OCI-LY1 (cell line): Measurements from ENCODE around the gene ATXN7.

Source experiments
- H2AFZ ChIP-seq: fragments of 200-600 bp; sonication (generic), shearing (Covaris generic); 2 replicates; pipeline ENCODE4 v1.6.0; 2014; ENCODE audit warnings: antibody characterized with exemption, mild to moderate bottlenecking, low read length
- H3F3A ChIP-seq: fragments of 200-600 bp; sonication (generic), shearing (Covaris generic); 2 replicates; pipeline ENCODE4 v1.6.0; 2014; ENCODE audit warnings: mild to moderate bottlenecking, antibody characterized with exemption, low read length, moderate library complexity; ENCODE audit not compliant: insufficient read depth
- H3K27ac ChIP-seq: fragments of 200-600 bp; sonication (generic); 2 replicates; pipeline ENCODE4 v1.5.1; 2014; ENCODE audit warnings: low read length, mixed run types, mild to moderate bottlenecking, low read depth; ENCODE audit not compliant: poor library complexity, severe bottlenecking
- H3K27me3 ChIP-seq: fragments of 200-600 bp; sonication (generic); 2 replicates; pipeline ENCODE4 v1.6.0; 2014; ENCODE audit warnings: antibody characterized with exemption, mild to moderate bottlenecking, low read length, moderate library complexity; ENCODE audit not compliant: insufficient read depth
- H3K36me3 ChIP-seq: fragments of 200-600 bp; sonication (generic); 2 replicates; pipeline ENCODE4 v1.6.1; 2014; ENCODE audit warnings: mild to moderate bottlenecking, antibody characterized with exemption, low read length, moderate library complexity, mixed read lengths; ENCODE audit not compliant: insufficient read depth
- H3K4me1 ChIP-seq: fragments of 200-600 bp; sonication (generic); 2 replicates; pipeline ENCODE4 v1.5.1; 2014; ENCODE audit warnings: mild to moderate bottlenecking, low read length, moderate library complexity; ENCODE audit not compliant: insufficient read depth, severe bottlenecking
- H3K4me2 ChIP-seq: fragments of 200-600 bp; sonication (generic), shearing (Covaris generic); 2 replicates; pipeline ENCODE4 v1.6.1; 2014; ENCODE audit warnings: low read length
- H3K4me3 ChIP-seq: fragments of 200-600 bp; sonication (generic); 2 replicates; pipeline ENCODE4 v1.5.1; 2014; ENCODE audit warnings: low read length, low read depth, mild to moderate bottlenecking, mixed read lengths; ENCODE audit not compliant: poor library complexity, severe bottlenecking
- H3K79me2 ChIP-seq: fragments of 200-600 bp; shearing (Covaris generic); 2 replicates; pipeline ENCODE4 v1.6.1; 2016; ENCODE audit warnings: mixed run types, low read length, mixed read lengths; ENCODE audit not compliant: insufficient read depth
- H3K9ac ChIP-seq: fragments of 200-600 bp; sonication (generic), shearing (Covaris generic); 2 replicates; pipeline ENCODE4 v1.6.1; 2014; ENCODE audit warnings: mild to moderate bottlenecking, low read length, mixed read lengths
- H3K9me2 ChIP-seq: fragments of 200-600 bp; sonication (generic), shearing (Covaris generic); 2 replicates; pipeline ENCODE4 v1.6.1; 2014; ENCODE audit warnings: low read depth, mild to moderate bottlenecking, low read length, mixed read lengths
- H3K9me3 ChIP-seq: fragments of 200-600 bp; shearing (Covaris generic); 2 replicates; pipeline ENCODE4 v1.6.1; 2014; ENCODE audit warnings: low read length, mixed read lengths
- H4K20me1 ChIP-seq: fragments of 200-600 bp; sonication (generic), shearing (Covaris generic); 2 replicates; pipeline ENCODE4 v1.6.0; 2016; ENCODE audit warnings: mild to moderate bottlenecking, low read length; ENCODE audit not compliant: insufficient read depth
- EZH2 ChIP-seq: fragments of 200-600 bp; sonication (generic), shearing (Covaris generic); IDR thresholded peaks from 2 replicates; pipeline ENCODE4 v1.8.0; 2017; ENCODE audit warnings: borderline replicate concordance, mixed run types, mild to moderate bottlenecking, antibody characterized with exemption, low read length, moderate library complexity, mixed read lengths
- TF ChIP-seq, protein P1 (sequence below): fragments of 200-600 bp; sonication (generic), shearing (Covaris generic); IDR thresholded peaks from 2 replicates; pipeline ENCODE4 v1.5.1; 2017; ENCODE audit warnings: mild to moderate bottlenecking, antibody characterized with exemption, low read length, moderate library complexity, mixed read lengths

The ATXN7 gene

DNA sequence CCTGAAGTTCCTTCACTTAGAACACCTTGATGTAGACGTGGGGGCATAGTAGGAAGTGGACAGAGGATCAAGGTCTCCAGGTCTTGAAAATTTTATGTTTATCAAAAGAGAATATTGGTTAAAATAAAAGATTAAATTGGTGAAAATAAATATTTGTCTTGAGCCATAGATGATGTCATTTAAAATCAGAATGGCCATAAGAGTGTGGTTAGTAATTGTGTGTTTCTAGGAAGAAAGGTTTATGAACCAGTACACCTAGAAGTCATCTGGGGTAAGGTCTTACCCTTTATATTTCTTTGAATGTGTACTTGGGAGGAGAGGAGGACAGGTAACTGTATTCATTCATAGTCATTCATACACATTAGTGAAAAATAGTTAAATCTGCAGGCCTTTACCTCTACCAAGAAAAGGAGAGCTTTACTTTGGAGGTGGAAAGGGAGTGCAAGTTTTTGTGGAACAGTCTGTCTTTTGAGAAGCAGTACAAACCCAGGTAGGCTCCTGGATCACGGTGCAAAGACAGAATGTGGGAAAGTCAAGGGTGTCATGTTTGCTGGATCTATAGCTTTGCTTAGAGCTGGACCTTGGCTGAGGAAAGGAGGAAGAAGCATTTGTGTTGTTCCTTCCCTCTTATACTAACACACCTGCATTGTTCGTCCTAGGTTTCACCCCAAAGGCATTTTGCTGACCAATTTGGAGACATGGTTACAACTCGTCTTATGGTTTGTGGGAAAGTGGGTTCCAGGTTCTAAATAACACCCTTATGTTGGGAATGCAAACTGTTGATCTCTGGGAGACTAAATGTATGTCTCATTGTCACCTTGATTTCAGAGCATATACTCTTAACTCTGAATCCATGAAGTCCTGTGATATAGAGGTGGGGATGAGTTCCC is 42.3 kb downstream of the ATXN7 start:
- no peak overlapping the region for H3K4me3 ChIP-seq
- H3K9ac ChIP-seq = no peak overlapping the region
- no peak overlapping the region for H3K27ac ChIP-seq
- H3K9me2 ChIP-seq = no peaks in the 10 kb centered on the region
- no peaks in the 10 kb centered on the region for H3K79me2 ChIP-seq
- H3K4me1 ChIP-seq = peaks cover 7% of the 10 kb centered on the region
- H3K36me3 ChIP-seq = peaks cover 24% of the 10 kb centered on the region
- no peaks in the 10 kb centered on the region for H3K27me3 ChIP-seq
- H3K9me3 ChIP-seq = no peaks in the 10 kb centered on the region
- no peaks in the 10 kb centered on the region for H3F3A ChIP-seq
- H3K4me2 ChIP-seq = no peak overlapping the region
- H2AFZ ChIP-seq = no peak overlapping the region
- H4K20me1 ChIP-seq = no peaks in the 10 kb centered on the region
- no peak for TF ChIP-seq EZH2
- TF ChIP-seq, protein P1, sequence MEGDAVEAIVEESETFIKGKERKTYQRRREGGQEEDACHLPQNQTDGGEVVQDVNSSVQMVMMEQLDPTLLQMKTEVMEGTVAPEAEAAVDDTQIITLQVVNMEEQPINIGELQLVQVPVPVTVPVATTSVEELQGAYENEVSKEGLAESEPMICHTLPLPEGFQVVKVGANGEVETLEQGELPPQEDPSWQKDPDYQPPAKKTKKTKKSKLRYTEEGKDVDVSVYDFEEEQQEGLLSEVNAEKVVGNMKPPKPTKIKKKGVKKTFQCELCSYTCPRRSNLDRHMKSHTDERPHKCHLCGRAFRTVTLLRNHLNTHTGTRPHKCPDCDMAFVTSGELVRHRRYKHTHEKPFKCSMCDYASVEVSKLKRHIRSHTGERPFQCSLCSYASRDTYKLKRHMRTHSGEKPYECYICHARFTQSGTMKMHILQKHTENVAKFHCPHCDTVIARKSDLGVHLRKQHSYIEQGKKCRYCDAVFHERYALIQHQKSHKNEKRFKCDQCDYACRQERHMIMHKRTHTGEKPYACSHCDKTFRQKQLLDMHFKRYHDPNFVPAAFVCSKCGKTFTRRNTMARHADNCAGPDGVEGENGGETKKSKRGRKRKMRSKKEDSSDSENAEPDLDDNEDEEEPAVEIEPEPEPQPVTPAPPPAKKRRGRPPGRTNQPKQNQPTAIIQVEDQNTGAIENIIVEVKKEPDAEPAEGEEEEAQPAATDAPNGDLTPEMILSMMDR = no peak

DNA sequence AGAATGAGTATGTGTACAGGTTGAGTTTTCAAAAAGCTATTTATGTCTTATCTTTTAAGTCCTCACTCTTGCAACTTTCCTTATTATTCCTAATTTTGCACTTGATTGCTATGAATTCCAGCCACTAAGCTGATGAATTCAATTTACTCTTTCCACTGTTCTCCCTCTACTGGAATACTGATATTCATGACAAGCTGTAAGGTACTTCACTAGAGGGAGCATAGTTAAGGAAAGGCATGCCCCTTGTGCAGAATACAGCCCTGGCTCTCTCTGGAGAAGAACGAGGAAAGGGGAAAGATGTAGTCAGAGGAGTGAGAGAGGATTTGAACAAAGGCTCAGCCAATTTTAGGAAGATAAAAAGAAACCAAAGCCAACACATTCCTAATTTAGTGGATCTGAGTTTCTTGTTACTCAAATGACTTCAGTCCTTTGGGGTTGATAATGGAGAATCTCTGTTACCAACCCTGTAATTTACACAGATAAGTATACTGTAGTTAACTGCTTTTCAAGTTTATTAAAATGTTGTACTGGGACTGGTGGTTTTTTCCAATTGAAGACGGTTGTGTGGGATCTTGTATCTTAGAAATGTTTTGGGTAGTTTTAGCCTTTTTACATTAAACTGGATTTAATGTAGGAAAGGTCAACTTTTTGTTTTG is 44.5 kb downstream of the ATXN7 start:
- H2AFZ ChIP-seq = no peak overlapping the region

DNA sequence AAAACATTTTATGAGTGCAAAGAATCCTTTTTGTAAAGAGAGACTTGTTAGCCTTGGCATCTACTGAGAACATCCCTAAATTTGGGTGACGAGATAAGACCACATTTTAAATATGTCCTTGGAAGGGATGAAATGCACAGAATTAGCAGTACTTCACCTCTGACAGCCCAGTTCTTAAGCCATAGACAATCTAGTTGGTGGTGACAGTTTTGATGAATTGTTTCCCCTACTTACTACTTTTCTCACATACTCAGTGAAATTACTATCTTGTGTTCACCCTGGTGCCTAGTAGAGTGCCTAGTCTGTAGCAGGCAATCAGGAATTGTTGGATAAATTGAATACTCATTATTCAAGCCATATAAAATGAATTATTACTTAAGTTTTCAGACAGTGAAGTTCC is 45.1 kb downstream of the ATXN7 start:
- no peak overlapping the region for H3K9ac ChIP-seq
- no peaks in the 10 kb centered on the region for H4K20me1 ChIP-seq
- H3K9me2 ChIP-seq = no peaks in the 10 kb centered on the region
- peaks cover 24% of the 10 kb centered on the region for H3K4me1 ChIP-seq
- no peak for TF ChIP-seq EZH2
- TF ChIP-seq, protein P1 = no peak
- H3F3A ChIP-seq = no peaks in the 10 kb centered on the region
- H3K27ac ChIP-seq = no peak overlapping the region
- no peak overlapping the region for H3K4me3 ChIP-seq
- no peaks in the 10 kb centered on the region for H3K27me3 ChIP-seq
- H3K4me2 ChIP-seq = no peak overlapping the region
- no peaks in the 10 kb centered on the region for H3K9me3 ChIP-seq
- no peak overlapping the region for H2AFZ ChIP-seq
- peaks cover 11% of the 10 kb centered on the region; the same call in 1 of the 2 replicates for H3K36me3 ChIP-seq
- H3K79me2 ChIP-seq = no peaks in the 10 kb centered on the region

More for the DNA sequence above, 44.5 kb downstream of the ATXN7 start:
- H3K36me3 ChIP-seq = peaks cover 11% of the 10 kb centered on the region; the same call in 1 of the 2 replicates
- H3K9me3 ChIP-seq = no peaks in the 10 kb centered on the region
- no peak overlapping the region for H3K27ac ChIP-seq
- TF ChIP-seq, protein P1 = no peak
- no peak for TF ChIP-seq EZH2
- no peaks in the 10 kb centered on the region for H3K27me3 ChIP-seq
- no peak overlapping the region for H3K9ac ChIP-seq
- no peaks in the 10 kb centered on the region for H4K20me1 ChIP-seq
- H3K79me2 ChIP-seq = no peaks in the 10 kb centered on the region
- no peaks in the 10 kb centered on the region for H3K9me2 ChIP-seq
- no peak overlapping the region for H3K4me2 ChIP-seq
- H3F3A ChIP-seq = no peaks in the 10 kb centered on the region
- peaks cover 18% of the 10 kb centered on the region for H3K4me1 ChIP-seq
- H3K4me3 ChIP-seq = no peak overlapping the region
